Activated CD4-positive, CD25-positive, alpha-beta regulatory T cell treated with anti-CD3 and anti-CD28 coated beads, Interleukin-2, amount 50 U/mL, for 72 hours (primary cell): ENCODE data around the gene GSAP.

ENCODE experiments used
- DNase-seq: peaks from one replicate; pipeline ENCODE4 v3.0.0; 2021

The GSAP gene

GRCh38 chr7:77271766-77272165, 144.4 kb downstream of the GSAP start:
- no peak for DNase-seq

- DNase-seq: no peak
Measured at GRCh38 chr7:77270094-77270480, 146.1 kb downstream of the GSAP start.

GRCh38 chr7:77269360-77270093, 146.6 kb downstream of the GSAP start:
- DNase-seq: no peak

GRCh38 chr7:77266291-77266794, 149.8 kb downstream of the GSAP start:
- no peak for DNase-seq

- no peak for DNase-seq
Measured at GRCh38 chr7:77265666-77266065, 150.5 kb downstream of the GSAP start.

- no peak for DNase-seq
Measured at GRCh38 chr7:77262316-77262715, 153.8 kb downstream of the GSAP start.
